Neutrophil (primary cell): ENCODE measurements around the gene TRIM63.
A peak's percentile ranks its signal among the peaks of the same experiment; 100 is the strongest.

Source experiments
- H3K27ac ChIP-seq: fragments of 200-600 bp; sonication (generic); 2 replicates; pipeline ENCODE4 v1.5.1; 2016; ENCODE audit warnings: mild to moderate bottlenecking, moderate library complexity
- H3K27me3 ChIP-seq: fragments of 200-600 bp; sonication (generic); 2 replicates; pipeline ENCODE4 v1.6.0; 2016; ENCODE audit warnings: mild to moderate bottlenecking
- H3K36me3 ChIP-seq: fragments of 200-600 bp; sonication (generic); 2 replicates; pipeline ENCODE4 v1.5.1; 2017
- H3K4me1 ChIP-seq, 2 experiments: fragments of 200-600 bp in 1 of 2; sonication (generic) in 1 of 2; 1 replicate in 1 of 2; 2 replicates in 1 of 2; pipeline versions ENCODE4 v1.5.1 to v1.6.1; 2013 to 2016; ENCODE audit warnings: low read depth in 1 of 2, low read length in 1 of 2, mild to moderate bottlenecking in 1 of 2, moderate library complexity in 1 of 2; ENCODE audit not compliant: control insufficient read depth in 1 of 2, insufficient read depth in 1 of 2
- H3K4me3 ChIP-seq, 2 experiments: fragments of 200-600 bp in 1 of 2; sonication (generic) in 1 of 2; 1 replicate in 1 of 2; 2 replicates in 1 of 2; pipeline ENCODE4 v1.5.1; 2013 to 2016; ENCODE audit warnings: low read depth in 1 of 2, low read length in 1 of 2, mild to moderate bottlenecking in 1 of 2, moderate library complexity in 1 of 2
- H3K9me3 ChIP-seq: fragments of 200-600 bp; sonication (generic); 2 replicates; pipeline ENCODE4 v1.5.1; 2016
- TF ChIP-seq, protein P1 (sequence below): fragments of 200-600 bp; sonication (generic); IDR thresholded peaks from 2 replicates; pipeline ENCODE4 v1.5.1; 2016; ENCODE audit warnings: antibody characterized with exemption

TRIM63 gene

DNA sequence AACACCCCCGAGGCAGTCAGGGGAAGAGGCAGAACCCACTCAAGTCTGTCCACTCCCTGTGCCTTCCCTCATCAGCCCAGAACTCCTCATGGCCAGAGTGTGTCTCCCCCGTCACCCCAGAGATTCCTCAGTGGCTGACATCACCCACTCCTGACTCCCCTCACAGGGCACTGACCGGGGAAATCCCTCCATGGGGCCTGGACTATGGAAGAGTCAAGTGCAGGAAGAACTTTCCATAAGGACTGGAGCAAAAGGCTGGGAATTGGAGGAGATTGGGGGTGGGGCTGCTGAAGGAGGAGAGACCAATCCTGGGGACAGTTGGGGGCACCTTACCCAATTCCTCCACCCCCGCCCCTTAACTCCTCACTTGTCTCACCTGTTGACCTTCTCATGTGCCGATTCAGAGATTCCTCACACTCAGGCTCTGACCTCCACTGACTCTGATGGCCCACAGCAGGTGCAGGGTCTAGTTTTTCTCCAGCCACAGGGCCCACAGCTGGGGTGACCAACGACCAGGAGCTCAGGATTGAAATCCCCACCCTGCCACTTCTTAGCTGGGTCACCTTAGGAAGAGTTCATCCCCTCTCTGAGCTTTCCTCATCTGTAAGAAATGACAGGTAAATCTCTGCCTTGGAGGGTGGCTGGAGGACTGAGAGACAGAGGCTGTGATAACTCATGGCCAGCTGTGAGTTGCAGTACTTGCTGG lies 46.3 kb downstream of the TRIM63 start:
- Histone ChIP-seq H3K9me3 (no peaks in the 10 kb centered on the region), H3K36me3 (no peaks in the 10 kb centered on the region), H3K27me3 (peaks cover 3% of the 10 kb centered on the region), H3K4me1 (peaks cover 14% of the 10 kb centered on the region in 2 experiments), H3K4me3 (no peak overlapping the region), H3K27ac (no peak overlapping the region)
- TF ChIP-seq, protein P1, sequence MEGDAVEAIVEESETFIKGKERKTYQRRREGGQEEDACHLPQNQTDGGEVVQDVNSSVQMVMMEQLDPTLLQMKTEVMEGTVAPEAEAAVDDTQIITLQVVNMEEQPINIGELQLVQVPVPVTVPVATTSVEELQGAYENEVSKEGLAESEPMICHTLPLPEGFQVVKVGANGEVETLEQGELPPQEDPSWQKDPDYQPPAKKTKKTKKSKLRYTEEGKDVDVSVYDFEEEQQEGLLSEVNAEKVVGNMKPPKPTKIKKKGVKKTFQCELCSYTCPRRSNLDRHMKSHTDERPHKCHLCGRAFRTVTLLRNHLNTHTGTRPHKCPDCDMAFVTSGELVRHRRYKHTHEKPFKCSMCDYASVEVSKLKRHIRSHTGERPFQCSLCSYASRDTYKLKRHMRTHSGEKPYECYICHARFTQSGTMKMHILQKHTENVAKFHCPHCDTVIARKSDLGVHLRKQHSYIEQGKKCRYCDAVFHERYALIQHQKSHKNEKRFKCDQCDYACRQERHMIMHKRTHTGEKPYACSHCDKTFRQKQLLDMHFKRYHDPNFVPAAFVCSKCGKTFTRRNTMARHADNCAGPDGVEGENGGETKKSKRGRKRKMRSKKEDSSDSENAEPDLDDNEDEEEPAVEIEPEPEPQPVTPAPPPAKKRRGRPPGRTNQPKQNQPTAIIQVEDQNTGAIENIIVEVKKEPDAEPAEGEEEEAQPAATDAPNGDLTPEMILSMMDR, result no peak

- no peak overlapping the region for H3K4me3 ChIP-seq
- peaks cover 21% of the 10 kb centered on the region in 2 experiments for H3K4me1 ChIP-seq
- TF ChIP-seq, protein P1, result no peak
- H3K27me3 ChIP-seq, result peaks cover 3% of the 10 kb centered on the region
- H3K9me3 ChIP-seq, result no peaks in the 10 kb centered on the region
- H3K27ac ChIP-seq, result no peak overlapping the region
- no peaks in the 10 kb centered on the region for H3K36me3 ChIP-seq
Measured at GRCh38 chr1:26020330-26020768, 47.1 kb downstream of the TRIM63 start.

GRCh38 chr1:26019641-26020315 lies 47.7 kb downstream of the TRIM63 start:
- H3K27me3 ChIP-seq, result peaks cover 3% of the 10 kb centered on the region
- H3K9me3 ChIP-seq, result no peaks in the 10 kb centered on the region
- H3K27ac ChIP-seq, result no peak overlapping the region
- H3K4me3 ChIP-seq, result no peak overlapping the region
- H3K4me1 ChIP-seq, result peaks cover 27% of the 10 kb centered on the region in 2 experiments
- no peaks in the 10 kb centered on the region for H3K36me3 ChIP-seq
- TF ChIP-seq, protein P1, result no peak

GRCh38 chr1:26017606-26018005 lies 49.8 kb downstream of the TRIM63 start:
- H3K4me3 ChIP-seq, result no peak overlapping the region
- H3K36me3 ChIP-seq, result no peaks in the 10 kb centered on the region
- H3K27ac ChIP-seq, result no peak overlapping the region
- peaks cover 3% of the 10 kb centered on the region for H3K27me3 ChIP-seq
- peaks cover 32 to 33% of the 10 kb centered on the region in 2 experiments for H3K4me1 ChIP-seq
- H3K9me3 ChIP-seq, result no peaks in the 10 kb centered on the region
- TF ChIP-seq, protein P1, result no peak

DNA sequence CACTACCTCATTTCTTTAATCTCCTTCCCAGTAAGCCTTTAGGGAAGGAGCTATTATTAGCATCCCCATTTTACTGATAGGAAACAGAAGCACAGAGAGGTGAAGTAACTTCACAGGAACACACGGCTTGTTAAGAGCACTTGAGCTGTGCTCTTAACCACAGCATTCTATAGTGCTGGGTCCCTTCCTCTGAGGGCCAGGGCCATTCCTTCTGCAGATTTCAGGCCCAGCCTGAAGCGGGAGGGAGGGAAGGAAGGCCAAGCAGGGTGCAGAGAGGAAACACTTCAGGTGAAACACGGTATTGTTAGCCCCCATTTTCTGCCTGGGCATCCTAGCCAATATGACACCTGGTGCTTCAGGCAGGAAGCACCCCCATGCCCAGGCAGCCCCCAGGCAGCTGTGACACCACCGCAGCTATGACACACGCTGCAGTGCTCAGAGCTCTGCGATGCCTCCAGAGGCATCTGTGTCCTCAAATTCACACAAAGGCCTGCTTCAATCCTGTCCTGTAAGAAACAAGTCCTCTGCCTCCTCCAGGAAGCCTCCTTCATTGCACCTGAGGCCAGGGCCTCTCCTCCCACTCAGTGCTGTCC lies 50.4 kb downstream of the TRIM63 start:
- TF ChIP-seq, protein P1, result no peak
- no peak overlapping the region for H3K4me3 ChIP-seq
- peak overlapping the region; percentile 55 for H3K27ac ChIP-seq
- no peaks in the 10 kb centered on the region for H3K36me3 ChIP-seq
- H3K9me3 ChIP-seq, result no peaks in the 10 kb centered on the region
- H3K27me3 ChIP-seq, result peaks cover 3% of the 10 kb centered on the region
- peaks cover 35 to 36% of the 10 kb centered on the region in 2 experiments for H3K4me1 ChIP-seq
